H1 (cell line): ENCODE data around the gene TXNL4A.

Experiments used
- CREB1 ChIP-seq: IDR thresholded peaks from 2 replicates; pipeline ENCODE4 v1.6.1; 2012; ENCODE audit warnings: inconsistent platforms
- EP300 ChIP-seq, 2 experiments: IDR thresholded peaks; 1 replicate in 1 of 2; 2 replicates in 1 of 2; pipeline ENCODE4 v1.6.1; 2011 to 2012; ENCODE audit warnings: low read depth in 2 of 2, low read length in 2 of 2, mild to moderate bottlenecking in 2 of 2, borderline replicate concordance in 1 of 2, inconsistent platforms in 1 of 2, moderate library complexity in 1 of 2
- EZH2 ChIP-seq: fragments of 200-600 bp; sonication (generic); IDR thresholded peaks from 2 replicates; pipeline ENCODE4 v1.7.1; 2012; ENCODE audit warnings: low read depth, mild to moderate bottlenecking, moderate library complexity, low read length, inconsistent platforms; ENCODE audit not compliant: severe bottlenecking
- GABPA ChIP-seq: IDR thresholded peaks from 2 replicates; pipeline ENCODE4 v1.6.1; 2011; ENCODE audit warnings: mild to moderate bottlenecking, low read length, moderate library complexity, borderline replicate concordance; ENCODE audit not compliant: insufficient read depth
- POLR2A ChIP-seq, 2 experiments: IDR thresholded peaks; 1 replicate in 1 of 2; 2 replicates in 1 of 2; pipeline ENCODE4 v1.6.1; 2011; ENCODE audit warnings: low read depth in 2 of 2, low read length in 2 of 2, mild to moderate bottlenecking in 2 of 2; ENCODE audit errors: control extremely low read depth in 1 of 2
- SP2 ChIP-seq: IDR thresholded peaks from 2 replicates; pipeline ENCODE4 v1.6.1; 2012; ENCODE audit warnings: mild to moderate bottlenecking, low read length, inconsistent platforms
- USF2 ChIP-seq: IDR thresholded peaks from 2 replicates; pipeline ENCODE4 v1.6.1; 2011; ENCODE audit warnings: low read length, improper control_type of control experiment
- TF ChIP-seq, protein P1 (sequence below), 3 experiments: IDR thresholded peaks; 1 replicate in 2 of 3; 2 replicates in 1 of 3; pipeline versions ENCODE4 v1.5.1 to v1.6.1; 2011; ENCODE audit warnings: low read length in 3 of 3, mild to moderate bottlenecking in 3 of 3, inconsistent platforms in 2 of 3, low read depth in 1 of 3, moderate library complexity in 1 of 3; ENCODE audit not compliant: insufficient read depth in 1 of 3; ENCODE audit errors: control extremely low read depth in 1 of 3

GRCh38 chr18:79971211-79971952 is 17.0 kb downstream of the TXNL4A start:
- TF ChIP-seq USF2 (no peak), EP300 (IDR thresholded peaks at IDR 0.05; ENCODE audit: borderline replicate concordance in 1 of 2, low read depth in 2 of 2, low read length in 2 of 2) (no peak), SP2 (no peak), GABPA (no peak), POLR2A (IDR thresholded peaks at IDR 0.05; ENCODE audit: control extremely low read depth in 1 of 2, low read depth in 2 of 2, low read length in 2 of 2) (no peak), CREB1 (no peak), EZH2 (no peak)
- TF ChIP-seq, protein P1, sequence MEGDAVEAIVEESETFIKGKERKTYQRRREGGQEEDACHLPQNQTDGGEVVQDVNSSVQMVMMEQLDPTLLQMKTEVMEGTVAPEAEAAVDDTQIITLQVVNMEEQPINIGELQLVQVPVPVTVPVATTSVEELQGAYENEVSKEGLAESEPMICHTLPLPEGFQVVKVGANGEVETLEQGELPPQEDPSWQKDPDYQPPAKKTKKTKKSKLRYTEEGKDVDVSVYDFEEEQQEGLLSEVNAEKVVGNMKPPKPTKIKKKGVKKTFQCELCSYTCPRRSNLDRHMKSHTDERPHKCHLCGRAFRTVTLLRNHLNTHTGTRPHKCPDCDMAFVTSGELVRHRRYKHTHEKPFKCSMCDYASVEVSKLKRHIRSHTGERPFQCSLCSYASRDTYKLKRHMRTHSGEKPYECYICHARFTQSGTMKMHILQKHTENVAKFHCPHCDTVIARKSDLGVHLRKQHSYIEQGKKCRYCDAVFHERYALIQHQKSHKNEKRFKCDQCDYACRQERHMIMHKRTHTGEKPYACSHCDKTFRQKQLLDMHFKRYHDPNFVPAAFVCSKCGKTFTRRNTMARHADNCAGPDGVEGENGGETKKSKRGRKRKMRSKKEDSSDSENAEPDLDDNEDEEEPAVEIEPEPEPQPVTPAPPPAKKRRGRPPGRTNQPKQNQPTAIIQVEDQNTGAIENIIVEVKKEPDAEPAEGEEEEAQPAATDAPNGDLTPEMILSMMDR (IDR thresholded peaks at IDR 0.05; ENCODE audit: control extremely low read depth in 1 of 3, insufficient read depth in 1 of 3, low read depth in 1 of 3, low read length in 3 of 3), result no peak
